ENCODE data around the gene OSBPL6. TPM values are rescaled to one million over a fixed set of nuclear protein-coding genes. Genes with fewer than 3 reads are reported as not detected.

The OSBPL6 gene
- polyA plus RNA-seq, 1 donor (not counting 4 experiments of a cell fraction or from before 2014, with no cell fraction given): 11.6 TPM

GRCh38 chr2:178238750-178239149 is 44.4 kb downstream of the OSBPL6 start:
- peaks cover 4% of the 10 kb centered on the region for H3K9me1 ChIP-seq (ENCODE audit: control insufficient read depth, extremely low read depth, insufficient read depth, low read length)
- H3K4me1 ChIP-seq (ENCODE audit: control insufficient read depth, extremely low read depth, insufficient read depth, low read length): peaks cover 27% of the 10 kb centered on the region
- DNase-seq (ENCODE audit: low read depth, low spot score): no peak
- dilution Hi-C loops (cut with MboI; ENCODE audit: extremely low pct_ligation_motif_present, low sequenced_read_pairs): no loop called here
- no peak overlapping the region for H3K4me2 ChIP-seq (ENCODE audit: control insufficient read depth, extremely low read depth, insufficient read depth, low read depth, low read length)
- peaks cover 0 to 2% of the 10 kb centered on the region in 2 experiments for H3K36me3 ChIP-seq (ENCODE audit: control insufficient read depth in 2 of 2, extremely low read depth in 1 of 2, insufficient read depth in 2 of 2, low read length in 2 of 2)
- no peak overlapping the region for H2AFZ ChIP-seq (ENCODE audit: control insufficient read depth, low read length)
- no peaks in the 10 kb centered on the region for H3K79me2 ChIP-seq (ENCODE audit: control insufficient read depth, insufficient read depth, low read length)
- no peaks in the 10 kb centered on the region for H3K27me3 ChIP-seq (ENCODE audit: control insufficient read depth, extremely low read depth, insufficient read depth, low read length)
- no peaks in the 10 kb centered on the region for H4K20me1 ChIP-seq (ENCODE audit: control insufficient read depth, extremely low read depth, insufficient read depth, low read length)
- no peak overlapping the region for H3K4me3 ChIP-seq (ENCODE audit: control insufficient read depth in 2 of 3, extremely low read depth in 1 of 3, insufficient read depth in 2 of 3, low read depth in 1 of 3, low read length in 3 of 3)
- no peak for TF ChIP-seq EZH2 (IDR thresholded peaks at IDR 0.05; ENCODE audit: low read length)
- no peak for TF ChIP-seq CTCF (optimal IDR thresholded peaks at IDR 0.05 in 1 of 3, IDR thresholded peaks at IDR 0.05 in 1 of 3, conservative IDR thresholded peaks at IDR 0.05 in 1 of 3; ENCODE audit: extremely low read depth in 1 of 3, insufficient read depth in 2 of 3, low read length in 3 of 3)
- no peak overlapping the region for H3K27ac ChIP-seq (ENCODE audit: control insufficient read depth, insufficient read depth, low read length)
- no peak overlapping the region for H3K9ac ChIP-seq (ENCODE audit: control insufficient read depth, extremely low read depth, insufficient read depth, low read length)
- no peaks in the 10 kb centered on the region for H3K9me3 ChIP-seq (ENCODE audit: control insufficient read depth, low read depth, low read length)
- FAIRE-seq: no peak

GRCh38 chr2:178241844-178242551 is 47.7 kb downstream of the OSBPL6 start:
- Histone ChIP-seq H3K4me1 (ENCODE audit: control insufficient read depth, extremely low read depth, insufficient read depth, low read length) (peaks cover 16% of the 10 kb centered on the region), H3K27me3 (ENCODE audit: control insufficient read depth, extremely low read depth, insufficient read depth, low read length) (no peaks in the 10 kb centered on the region), H3K9me3 (ENCODE audit: control insufficient read depth, low read depth, low read length) (no peaks in the 10 kb centered on the region), H3K9me1 (ENCODE audit: control insufficient read depth, extremely low read depth, insufficient read depth, low read length) (peaks cover 4% of the 10 kb centered on the region), H2AFZ (ENCODE audit: control insufficient read depth, low read length) (no peak overlapping the region), H3K4me2 (ENCODE audit: control insufficient read depth, extremely low read depth, insufficient read depth, low read depth, low read length) (peak overlapping the region; percentile 44), H4K20me1 (ENCODE audit: control insufficient read depth, extremely low read depth, insufficient read depth, low read length) (no peaks in the 10 kb centered on the region), H3K9ac (ENCODE audit: control insufficient read depth, extremely low read depth, insufficient read depth, low read length) (no peak overlapping the region), H3K36me3 (ENCODE audit: control insufficient read depth in 2 of 2, extremely low read depth in 1 of 2, insufficient read depth in 2 of 2, low read length in 2 of 2) (peaks cover 0 to 2% of the 10 kb centered on the region in 2 experiments), H3K4me3 (ENCODE audit: control insufficient read depth in 2 of 3, extremely low read depth in 1 of 3, insufficient read depth in 2 of 3, low read depth in 1 of 3, low read length in 3 of 3) (no peak overlapping the region), H3K27ac (ENCODE audit: control insufficient read depth, insufficient read depth, low read length) (peak overlapping the region; percentile 53), H3K79me2 (ENCODE audit: control insufficient read depth, insufficient read depth, low read length) (no peaks in the 10 kb centered on the region)
- TF ChIP-seq CTCF (optimal IDR thresholded peaks at IDR 0.05 in 1 of 3, IDR thresholded peaks at IDR 0.05 in 1 of 3, conservative IDR thresholded peaks at IDR 0.05 in 1 of 3; ENCODE audit: extremely low read depth in 1 of 3, insufficient read depth in 2 of 3, low read length in 3 of 3): no peak
- TF ChIP-seq EZH2 (IDR thresholded peaks at IDR 0.05; ENCODE audit: low read length): no peak
- DNase-seq (ENCODE audit: low read depth, low spot score): peak; percentile 48
- dilution Hi-C loops (cut with MboI; ENCODE audit: extremely low pct_ligation_motif_present, low sequenced_read_pairs): no loop called here
- FAIRE-seq: peak; percentile 85

Data from keratinocyte (primary cell).